Mucosa of rectum (tissue), 2 donors: Measurements from ENCODE around the gene EIF6.
A peak's percentile ranks its signal among the peaks of the same experiment; 100 is the strongest.

Experiments used
- H3K27ac ChIP-seq, 2 donors: one replicate each; pipeline ENCODE4 v1.7.0; 2013; ENCODE audit warnings: inconsistent platforms in 2 of 2, low read depth in 2 of 2, low read length in 2 of 2
- H3K27me3 ChIP-seq, 2 donors: one replicate each; pipeline ENCODE4 v1.7.0; 2013; ENCODE audit warnings: low read length in 2 of 2; ENCODE audit not compliant: control insufficient read depth in 2 of 2, insufficient read depth in 2 of 2
- H3K36me3 ChIP-seq, 2 donors: one replicate each; pipeline ENCODE4 v1.7.0; 2013; ENCODE audit warnings: low read length in 2 of 2; ENCODE audit not compliant: control insufficient read depth in 2 of 2, insufficient read depth in 2 of 2
- H3K4me1 ChIP-seq, 2 donors: one replicate each; pipeline ENCODE4 v1.7.0; 2013; ENCODE audit warnings: low read length in 2 of 2, mild to moderate bottlenecking in 1 of 2; ENCODE audit not compliant: control insufficient read depth in 2 of 2, insufficient read depth in 2 of 2
- H3K4me3 ChIP-seq, 2 donors: one replicate each; pipeline ENCODE4 v1.7.0; 2013; ENCODE audit warnings: low read length in 2 of 2
- H3K9ac ChIP-seq, 2 donors: one replicate each; pipeline ENCODE4 v1.7.0; 2013; ENCODE audit warnings: low read length in 2 of 2, low read depth in 1 of 2, mild to moderate bottlenecking in 1 of 2
- H3K9me3 ChIP-seq, 2 donors: one replicate each; pipeline ENCODE4 v1.7.0; 2013; ENCODE audit warnings: low read length in 2 of 2; ENCODE audit not compliant: control insufficient read depth in 2 of 2
- donor health status: healthy.
- donor health status: Normal muscosa, but diverticular disease.

EIF6 gene

GRCh38 chr20:35286899-35287508 is 2.4 kb upstream of the EIF6 start:
- Histone ChIP-seq H3K9me3 (no peaks in the 10 kb centered on the region), H3K4me1 (peaks cover 22 to 29% of the 10 kb centered on the region in 2 donors), H3K36me3 (peaks cover 2 to 3% of the 10 kb centered on the region in 2 donors), H3K27ac (peak overlapping the region in 1 of 2 donors; percentile 83), H3K4me3 (no peak overlapping the region), H3K9ac (no peak overlapping the region), H3K27me3 (no peaks in the 10 kb centered on the region)

GRCh38 chr20:35286077-35286898 is 1.7 kb upstream of the EIF6 start:
- Histone ChIP-seq H3K9ac (no peak overlapping the region), H3K27ac (peak overlapping the region; percentile 83 to 86), H3K36me3 (peaks cover 3 to 7% of the 10 kb centered on the region in 2 donors), H3K4me1 (peaks cover 22 to 29% of the 10 kb centered on the region in 2 donors), H3K9me3 (no peaks in the 10 kb centered on the region), H3K4me3 (no peak overlapping the region), H3K27me3 (no peaks in the 10 kb centered on the region)

GRCh38 chr20:35285806-35286076 is 1.2 kb upstream of the EIF6 start:
- no peak overlapping the region for H3K9ac ChIP-seq
- peak overlapping the region; percentile 83 to 86 for H3K27ac ChIP-seq
- no peaks in the 10 kb centered on the region for H3K27me3 ChIP-seq
- H3K9me3 ChIP-seq, result no peaks in the 10 kb centered on the region
- peaks cover 4 to 8% of the 10 kb centered on the region in 2 donors for H3K36me3 ChIP-seq
- H3K4me3 ChIP-seq, result no peak overlapping the region
- peaks cover 22 to 29% of the 10 kb centered on the region in 2 donors for H3K4me1 ChIP-seq

DNA sequence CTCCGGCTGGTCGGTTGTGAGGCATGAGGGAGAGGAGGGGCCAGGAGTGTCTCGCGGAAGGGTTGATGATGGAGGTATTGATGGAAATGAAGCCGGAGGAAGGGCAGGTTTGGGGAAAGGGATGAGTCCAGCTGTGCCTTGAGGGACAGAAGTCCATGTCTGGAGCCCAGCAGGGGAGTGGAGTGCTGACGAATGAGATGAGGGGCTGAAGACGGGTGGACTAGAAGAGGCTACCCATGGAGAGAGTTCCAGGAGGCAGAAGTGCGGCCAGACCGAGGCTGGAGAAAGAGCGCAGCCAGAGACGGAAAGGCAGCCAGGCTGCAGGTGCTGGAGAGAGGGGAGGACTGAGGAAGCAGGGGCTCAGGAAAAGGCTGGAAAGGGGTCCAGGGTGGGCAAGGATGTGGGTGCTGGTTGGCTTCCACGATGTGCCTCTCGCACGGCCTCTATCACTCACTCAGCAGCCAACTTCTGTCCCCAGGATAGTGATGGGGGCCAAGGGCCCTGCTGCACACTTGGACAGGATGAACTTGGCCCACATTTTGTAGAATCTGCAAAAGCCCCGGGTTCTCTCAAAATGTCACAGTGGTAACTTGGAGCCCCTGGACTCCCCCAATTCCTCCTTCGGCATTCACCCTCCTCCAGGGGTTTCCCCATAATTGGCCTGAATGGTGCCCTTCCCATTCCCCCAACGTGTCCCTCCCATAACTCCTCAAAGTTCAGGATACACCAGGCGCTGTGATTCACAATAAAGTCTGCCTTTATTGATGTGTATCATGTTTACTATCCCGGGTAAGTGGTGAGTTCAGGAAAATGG is 627 bp upstream of the EIF6 start:
- H3K27ac ChIP-seq, result peak overlapping the region; percentile 83 to 86
- H3K4me3 ChIP-seq, result peak overlapping the region; percentile 89 to 96
- no peaks in the 10 kb centered on the region for H3K9me3 ChIP-seq
- no peaks in the 10 kb centered on the region for H3K27me3 ChIP-seq
- peaks cover 9 to 13% of the 10 kb centered on the region in 2 donors for H3K36me3 ChIP-seq
- H3K9ac ChIP-seq, result peak overlapping the region; percentile 52 to 92
- peaks cover 22 to 29% of the 10 kb centered on the region in 2 donors for H3K4me1 ChIP-seq

GRCh38 chr20:35283441-35284266 is 918 bp downstream of the EIF6 start:
- H3K27me3 ChIP-seq, result no peaks in the 10 kb centered on the region
- peak overlapping the region; percentile 89 to 96 for H3K4me3 ChIP-seq
- no peaks in the 10 kb centered on the region for H3K9me3 ChIP-seq
- peak overlapping the region; percentile 92 for H3K9ac ChIP-seq
- peaks cover 22 to 30% of the 10 kb centered on the region in 2 donors for H3K4me1 ChIP-seq
- H3K27ac ChIP-seq, result peak overlapping the region; percentile 83 to 86
- H3K36me3 ChIP-seq, result peaks cover 24 to 29% of the 10 kb centered on the region in 2 donors

DNA sequence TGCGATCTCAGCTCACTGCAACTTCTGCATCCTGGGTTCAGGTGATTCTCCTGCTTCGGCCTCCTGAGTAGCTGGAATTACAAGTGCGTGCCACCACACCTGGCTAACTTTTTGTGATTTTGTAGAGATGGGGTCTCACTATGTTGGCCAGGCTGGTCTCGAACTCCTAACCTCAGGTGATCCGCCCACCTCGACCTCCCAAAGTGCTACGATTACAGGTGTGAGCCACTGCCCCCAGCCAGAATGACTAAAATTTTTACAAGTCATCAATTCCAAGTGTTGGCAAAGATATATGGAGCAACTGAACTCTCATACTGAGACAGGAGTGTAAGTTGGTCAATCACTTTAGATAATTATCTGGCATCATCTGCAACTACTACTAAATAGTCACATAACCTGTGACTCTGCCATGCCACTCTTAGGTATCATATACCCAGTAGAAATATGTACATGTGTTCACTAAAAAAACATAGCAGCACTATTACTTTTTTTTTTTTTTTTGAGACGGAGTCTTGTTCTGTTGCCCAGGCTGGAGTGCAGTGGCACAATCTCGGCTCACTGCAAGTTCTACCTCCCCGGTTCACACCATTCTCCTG is 3.0 kb downstream of the EIF6 start:
- H3K4me3 ChIP-seq, result no peak overlapping the region
- peaks cover 28 to 33% of the 10 kb centered on the region in 2 donors for H3K36me3 ChIP-seq
- H3K27ac ChIP-seq, result no peak overlapping the region
- peaks cover 28 to 41% of the 10 kb centered on the region in 2 donors for H3K4me1 ChIP-seq
- no peak overlapping the region for H3K9ac ChIP-seq
- no peaks in the 10 kb centered on the region for H3K27me3 ChIP-seq
- no peaks in the 10 kb centered on the region for H3K9me3 ChIP-seq

DNA sequence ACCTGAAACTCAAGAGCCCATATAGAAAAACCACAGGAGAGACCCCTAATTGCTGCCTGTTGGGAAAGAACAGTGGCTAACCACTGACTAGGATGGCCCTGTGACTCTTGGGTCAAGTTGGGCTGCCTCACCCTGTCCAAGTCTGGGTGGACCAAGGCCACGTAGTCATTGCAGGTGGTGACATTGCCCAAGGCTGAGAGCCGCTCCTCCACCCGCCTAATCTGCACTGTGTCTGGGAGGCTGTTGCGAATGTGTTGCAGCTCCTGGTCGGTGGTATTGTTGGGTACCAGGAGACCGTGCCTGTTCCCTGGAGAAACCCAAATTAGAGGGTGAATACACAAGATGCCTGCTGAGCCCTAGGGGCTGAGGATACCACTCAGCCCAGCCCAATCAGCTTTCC is 4.0 kb downstream of the EIF6 start:
- peaks cover 26 to 32% of the 10 kb centered on the region in 2 donors for H3K4me1 ChIP-seq

GRCh38 chr20:35279533-35280174 is 4.9 kb downstream of the EIF6 start:
- peak overlapping the region in 1 of 2 donors; percentile 14 for H3K9ac ChIP-seq

More for the DNA sequence above, 4.0 kb downstream of the EIF6 start:
- no peaks in the 10 kb centered on the region for H3K27me3 ChIP-seq
- no peak overlapping the region for H3K27ac ChIP-seq
- no peaks in the 10 kb centered on the region for H3K9me3 ChIP-seq
- no peak overlapping the region for H3K9ac ChIP-seq
- no peak overlapping the region for H3K4me3 ChIP-seq
- H3K36me3 ChIP-seq, result peaks cover 30 to 41% of the 10 kb centered on the region in 2 donors

DNA sequence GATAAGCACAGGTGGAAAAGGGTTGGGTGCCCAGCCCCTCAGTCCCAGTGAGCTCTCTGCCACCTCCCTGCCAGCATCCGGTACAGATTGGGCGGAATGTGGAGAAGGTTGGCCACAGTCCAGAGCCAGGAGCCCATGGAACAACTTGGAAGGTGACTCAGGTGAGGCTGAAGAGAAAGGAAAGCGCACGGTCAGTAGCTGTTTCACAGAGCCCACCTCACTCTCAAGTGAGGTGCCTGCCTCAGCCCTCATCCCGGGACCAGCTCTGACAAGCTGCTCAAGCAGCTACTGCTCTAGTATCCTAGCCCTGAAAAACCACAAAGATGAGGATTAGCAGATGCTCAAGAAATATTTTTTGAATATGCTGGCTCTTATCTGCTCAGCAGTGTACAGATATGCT is 5.5 kb downstream of the EIF6 start:
- Histone ChIP-seq H3K4me1 (peaks cover 19 to 24% of the 10 kb centered on the region in 2 donors), H3K4me3 (no peak overlapping the region), H3K36me3 (peaks cover 38 to 47% of the 10 kb centered on the region in 2 donors), H3K9ac (no peak overlapping the region), H3K27me3 (no peaks in the 10 kb centered on the region), H3K27ac (peak overlapping the region in 1 of 2 donors; percentile 95), H3K9me3 (no peaks in the 10 kb centered on the region)

More at GRCh38 chr20:35279533-35280174, 4.9 kb downstream of the EIF6 start:
- Histone ChIP-seq H3K9me3 (no peaks in the 10 kb centered on the region), H3K4me1 (peaks cover 20 to 24% of the 10 kb centered on the region in 2 donors), H3K27ac (no peak overlapping the region), H3K4me3 (no peak overlapping the region), H3K27me3 (no peaks in the 10 kb centered on the region), H3K36me3 (peaks cover 38 to 46% of the 10 kb centered on the region in 2 donors)
